Epithelial cell of proximal tubule (primary cell): Measurements from ENCODE around the gene SH2D7. TPM values are rescaled to one million over a fixed set of nuclear protein-coding genes. Genes with fewer than 3 reads are reported as not detected.

Experiments used
- DNase-seq: peaks from one replicate; pipeline ENCODE4 v3.0.0-alpha.2; 2011; ENCODE audit warnings: low read depth
- H3K4me3 ChIP-seq: 2 replicates; pipeline ENCODE4 v1.5.1; 2011; ENCODE audit warnings: low read depth, mild to moderate bottlenecking, low read length
- total RNA-seq: library from RNA; depleted of rRNA; stranded (reverse); fragments of >200 nt; gene quantifications from 2 replicates; pipeline ENCODE4 v1.2.3, GENCODE V29; 2015
- TF ChIP-seq, protein P1 (sequence below): conservative IDR thresholded peaks from 2 replicates; pipeline ENCODE4 v1.5.1; 2012; ENCODE audit warnings: low read depth, mild to moderate bottlenecking, low read length

SH2D7 gene
- total RNA-seq, 1 donor from 2014 or later, result not detected

DNA sequence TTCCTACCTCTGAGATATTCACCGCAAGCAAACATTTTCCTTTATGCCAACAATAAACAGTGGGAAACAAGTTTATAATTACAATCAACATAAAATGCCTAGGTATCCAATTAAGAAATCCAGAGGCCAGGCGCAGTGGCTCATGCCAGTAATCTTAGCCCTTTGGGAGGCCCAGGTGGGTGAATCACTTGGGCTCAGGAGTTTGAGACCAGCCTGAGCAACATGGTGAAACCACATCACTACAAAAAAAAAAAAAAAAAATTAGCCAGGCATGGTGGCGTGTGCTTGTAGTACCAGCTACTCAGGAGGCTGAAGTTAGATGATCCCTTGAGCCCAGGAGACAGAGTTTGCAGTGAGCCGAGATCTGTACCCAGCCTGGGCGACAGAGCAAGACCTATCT, 32.1 kb upstream of the SH2D7 start:
- TF ChIP-seq, protein P1, sequence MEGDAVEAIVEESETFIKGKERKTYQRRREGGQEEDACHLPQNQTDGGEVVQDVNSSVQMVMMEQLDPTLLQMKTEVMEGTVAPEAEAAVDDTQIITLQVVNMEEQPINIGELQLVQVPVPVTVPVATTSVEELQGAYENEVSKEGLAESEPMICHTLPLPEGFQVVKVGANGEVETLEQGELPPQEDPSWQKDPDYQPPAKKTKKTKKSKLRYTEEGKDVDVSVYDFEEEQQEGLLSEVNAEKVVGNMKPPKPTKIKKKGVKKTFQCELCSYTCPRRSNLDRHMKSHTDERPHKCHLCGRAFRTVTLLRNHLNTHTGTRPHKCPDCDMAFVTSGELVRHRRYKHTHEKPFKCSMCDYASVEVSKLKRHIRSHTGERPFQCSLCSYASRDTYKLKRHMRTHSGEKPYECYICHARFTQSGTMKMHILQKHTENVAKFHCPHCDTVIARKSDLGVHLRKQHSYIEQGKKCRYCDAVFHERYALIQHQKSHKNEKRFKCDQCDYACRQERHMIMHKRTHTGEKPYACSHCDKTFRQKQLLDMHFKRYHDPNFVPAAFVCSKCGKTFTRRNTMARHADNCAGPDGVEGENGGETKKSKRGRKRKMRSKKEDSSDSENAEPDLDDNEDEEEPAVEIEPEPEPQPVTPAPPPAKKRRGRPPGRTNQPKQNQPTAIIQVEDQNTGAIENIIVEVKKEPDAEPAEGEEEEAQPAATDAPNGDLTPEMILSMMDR, result no peak
- no peak for DNase-seq

DNA sequence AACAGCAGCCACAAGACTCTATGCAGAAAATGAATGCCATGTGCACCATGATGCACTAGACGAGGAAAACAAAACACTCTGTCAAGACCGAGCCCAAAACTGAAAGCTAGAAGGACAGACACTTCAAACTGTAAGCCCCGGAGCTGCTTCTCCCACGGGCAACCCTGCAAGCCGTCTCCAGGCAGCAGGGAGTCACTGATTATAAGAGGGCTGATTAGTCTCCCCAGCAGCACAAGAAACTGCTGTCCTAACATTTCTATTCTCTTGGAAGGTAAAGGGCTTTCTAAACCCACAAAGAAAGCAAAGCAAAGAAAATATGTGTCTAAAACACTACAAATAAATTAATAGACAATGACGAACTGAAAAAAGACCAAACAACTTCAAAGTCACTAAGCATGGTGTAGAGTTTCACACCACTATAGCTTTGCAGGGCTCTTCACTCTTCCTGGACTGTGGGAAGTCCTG, 30.4 kb upstream of the SH2D7 start:
- peak overlapping the region; percentile 31 for H3K4me3 ChIP-seq
- TF ChIP-seq, protein P1, result no peak
- no peak for DNase-seq

More for the DNA sequence above, 32.1 kb upstream of the SH2D7 start:
- H3K4me3 ChIP-seq, result no peak overlapping the region

DNA sequence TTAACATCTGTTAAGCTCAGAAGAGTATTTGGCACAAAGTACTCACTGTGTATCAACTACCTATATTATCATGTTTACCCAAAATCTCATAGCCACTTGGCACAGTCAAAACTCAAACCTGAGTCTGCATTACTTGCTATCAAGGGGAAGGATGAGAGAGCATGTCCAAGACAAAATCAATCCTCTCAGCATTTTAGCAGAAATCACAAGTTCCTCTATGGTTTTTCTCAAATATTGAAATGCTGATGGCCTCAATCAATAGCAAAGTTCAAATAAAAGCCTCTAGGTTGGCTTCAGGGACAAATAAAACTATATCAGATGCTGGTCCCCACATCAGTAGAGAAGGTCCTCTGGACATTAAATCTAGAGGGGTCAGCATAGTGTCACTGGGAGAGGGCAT, 29.1 kb upstream of the SH2D7 start:
- H3K4me3 ChIP-seq, result no peak overlapping the region
- DNase-seq, result no peak
- TF ChIP-seq, protein P1, result no peak

DNA sequence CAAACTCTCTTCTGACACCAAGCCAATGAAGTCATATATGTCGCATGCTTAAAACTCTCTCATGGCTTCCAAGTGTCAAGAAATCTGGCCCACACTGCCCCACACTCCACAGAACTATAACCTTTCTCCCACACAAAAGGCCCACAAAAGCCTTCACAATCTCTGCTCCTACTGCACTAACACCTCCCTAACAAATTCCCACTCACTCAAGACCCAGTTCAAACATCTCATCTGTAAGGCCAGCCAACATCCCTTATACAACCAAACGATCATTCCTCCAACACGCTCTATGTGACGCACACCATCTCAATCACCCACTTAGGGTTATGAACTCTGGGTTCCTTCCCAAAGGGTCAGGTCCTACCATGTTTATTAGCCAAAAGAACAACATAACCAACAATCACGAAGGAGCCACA, 28.4 kb upstream of the SH2D7 start:
- no peak for DNase-seq
- TF ChIP-seq, protein P1, result no peak
- H3K4me3 ChIP-seq, result no peak overlapping the region

DNA sequence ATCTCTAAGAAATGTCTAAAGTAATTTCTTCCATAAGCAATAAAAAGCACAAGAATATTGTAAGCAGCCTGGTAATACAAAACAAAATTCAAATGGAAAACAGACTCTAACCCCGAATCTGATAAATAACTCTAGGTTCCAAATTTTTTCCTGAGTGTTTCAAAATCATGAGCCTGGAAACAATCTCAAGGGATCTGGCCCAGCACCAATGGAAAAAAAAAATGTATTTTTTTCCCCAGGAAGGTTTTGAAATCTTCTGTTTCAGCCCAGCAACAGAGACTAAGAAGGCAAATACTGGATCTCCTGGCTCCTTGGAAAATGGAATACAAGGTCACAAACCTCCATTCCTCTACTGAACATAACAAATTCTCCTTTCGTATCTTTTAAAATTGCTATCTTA, 27.8 kb upstream of the SH2D7 start:
- H3K4me3 ChIP-seq, result no peak overlapping the region
- TF ChIP-seq, protein P1, result no peak
- no peak for DNase-seq

DNA sequence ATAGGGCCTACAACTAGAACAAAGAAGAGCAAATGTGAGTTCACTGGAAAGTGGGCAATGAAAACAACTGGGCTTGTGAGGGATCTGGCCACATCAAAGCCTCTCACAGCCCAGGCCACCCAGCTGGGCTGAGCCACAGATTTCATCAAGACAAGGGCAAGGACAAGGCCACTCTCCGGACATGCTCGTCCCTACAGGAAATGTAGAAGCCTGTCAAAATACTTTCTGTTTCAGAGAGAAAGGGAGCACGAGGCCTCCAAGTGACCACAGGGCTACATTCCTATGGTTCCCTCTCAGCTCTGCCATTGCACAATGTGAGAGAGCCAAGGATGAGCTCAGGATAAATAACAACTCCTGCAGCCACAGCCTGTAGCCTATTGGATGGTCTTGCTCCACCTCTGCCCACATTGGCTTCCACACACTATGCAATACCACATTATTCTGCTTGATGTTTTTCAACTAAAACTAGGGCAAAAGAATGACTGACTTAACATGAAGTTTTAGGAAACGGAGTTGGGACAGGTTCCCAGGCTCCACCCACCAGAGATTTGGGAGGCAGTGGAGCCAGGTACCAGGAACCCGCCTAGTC, 27.0 kb upstream of the SH2D7 start:
- peak overlapping the region; percentile 3 for H3K4me3 ChIP-seq
- peak; percentile 95 for DNase-seq
- TF ChIP-seq, protein P1, result no peak
